BE2C (cell line): ENCODE data around the gene C6orf141.

Experiments used
- DNase-seq: peaks from one replicate; pipeline ENCODE4 v3.0.0-alpha.2; 2020
- H3K27me3 ChIP-seq: fragments of 250-450 bp; sonication (Bioruptor Pico); 2 replicates; pipeline ENCODE4 v1.5.1; 2020; ENCODE audit warnings: mild to moderate bottlenecking
- H3K36me3 ChIP-seq: fragments of 250-450 bp; sonication (Bioruptor Pico); 2 replicates; pipeline ENCODE4 v1.5.1; 2020; ENCODE audit warnings: mild to moderate bottlenecking
- H3K4me1 ChIP-seq: fragments of 250-450 bp; sonication (Bioruptor Pico); 2 replicates; pipeline ENCODE4 v1.5.1; 2020
- H3K4me3 ChIP-seq: 2 replicates; pipeline ENCODE4 v1.5.1; 2011; ENCODE audit warnings: low read depth, low read length
- H3K9me3 ChIP-seq: fragments of 250-450 bp; sonication (Bioruptor Pico); 2 replicates; pipeline ENCODE4 v1.5.1; 2020
- TF ChIP-seq, protein P1 (sequence below): IDR thresholded peaks from 2 replicates; pipeline ENCODE4 v1.5.1; 2012; ENCODE audit warnings: mild to moderate bottlenecking, low read depth, low read length

C6orf141 gene

DNA sequence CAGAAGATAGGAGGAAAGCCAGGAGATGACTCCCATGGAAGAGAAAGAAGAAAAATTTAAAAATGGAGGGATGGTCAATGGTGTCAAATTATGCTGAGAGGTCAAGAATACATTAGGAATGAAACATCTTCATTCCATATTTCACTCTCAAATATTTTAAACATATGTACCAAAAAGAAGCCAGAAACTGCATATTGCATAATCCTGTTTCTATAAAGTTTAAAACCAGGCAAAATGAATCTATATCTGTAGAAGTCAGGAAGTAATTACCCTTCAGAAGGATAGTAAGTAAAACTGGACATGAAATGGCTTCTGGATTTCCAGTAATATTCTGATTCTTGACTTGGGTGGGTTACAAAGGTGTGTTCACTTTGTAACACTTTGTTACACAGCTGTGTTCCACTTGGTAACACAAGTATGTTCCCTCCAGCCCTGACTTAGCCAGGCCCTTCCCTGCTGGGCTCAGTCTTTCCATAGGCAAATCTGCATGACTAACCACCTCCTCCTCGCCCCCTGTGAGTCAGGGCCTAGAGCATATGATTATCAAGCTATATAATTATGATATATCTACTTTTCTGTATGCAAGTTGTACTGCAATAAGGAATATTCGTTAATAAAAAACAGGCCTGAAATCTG is 20.2 kb upstream of the C6orf141 start:
- no peaks in the 10 kb centered on the region; the same call in 1 of the 2 replicates for H3K27me3 ChIP-seq
- TF ChIP-seq, protein P1, sequence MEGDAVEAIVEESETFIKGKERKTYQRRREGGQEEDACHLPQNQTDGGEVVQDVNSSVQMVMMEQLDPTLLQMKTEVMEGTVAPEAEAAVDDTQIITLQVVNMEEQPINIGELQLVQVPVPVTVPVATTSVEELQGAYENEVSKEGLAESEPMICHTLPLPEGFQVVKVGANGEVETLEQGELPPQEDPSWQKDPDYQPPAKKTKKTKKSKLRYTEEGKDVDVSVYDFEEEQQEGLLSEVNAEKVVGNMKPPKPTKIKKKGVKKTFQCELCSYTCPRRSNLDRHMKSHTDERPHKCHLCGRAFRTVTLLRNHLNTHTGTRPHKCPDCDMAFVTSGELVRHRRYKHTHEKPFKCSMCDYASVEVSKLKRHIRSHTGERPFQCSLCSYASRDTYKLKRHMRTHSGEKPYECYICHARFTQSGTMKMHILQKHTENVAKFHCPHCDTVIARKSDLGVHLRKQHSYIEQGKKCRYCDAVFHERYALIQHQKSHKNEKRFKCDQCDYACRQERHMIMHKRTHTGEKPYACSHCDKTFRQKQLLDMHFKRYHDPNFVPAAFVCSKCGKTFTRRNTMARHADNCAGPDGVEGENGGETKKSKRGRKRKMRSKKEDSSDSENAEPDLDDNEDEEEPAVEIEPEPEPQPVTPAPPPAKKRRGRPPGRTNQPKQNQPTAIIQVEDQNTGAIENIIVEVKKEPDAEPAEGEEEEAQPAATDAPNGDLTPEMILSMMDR: no peak
- no peak for DNase-seq
- H3K36me3 ChIP-seq: no peaks in the 10 kb centered on the region
- no peak overlapping the region for H3K4me3 ChIP-seq
- H3K4me1 ChIP-seq: no peaks in the 10 kb centered on the region
- no peaks in the 10 kb centered on the region for H3K9me3 ChIP-seq

DNA sequence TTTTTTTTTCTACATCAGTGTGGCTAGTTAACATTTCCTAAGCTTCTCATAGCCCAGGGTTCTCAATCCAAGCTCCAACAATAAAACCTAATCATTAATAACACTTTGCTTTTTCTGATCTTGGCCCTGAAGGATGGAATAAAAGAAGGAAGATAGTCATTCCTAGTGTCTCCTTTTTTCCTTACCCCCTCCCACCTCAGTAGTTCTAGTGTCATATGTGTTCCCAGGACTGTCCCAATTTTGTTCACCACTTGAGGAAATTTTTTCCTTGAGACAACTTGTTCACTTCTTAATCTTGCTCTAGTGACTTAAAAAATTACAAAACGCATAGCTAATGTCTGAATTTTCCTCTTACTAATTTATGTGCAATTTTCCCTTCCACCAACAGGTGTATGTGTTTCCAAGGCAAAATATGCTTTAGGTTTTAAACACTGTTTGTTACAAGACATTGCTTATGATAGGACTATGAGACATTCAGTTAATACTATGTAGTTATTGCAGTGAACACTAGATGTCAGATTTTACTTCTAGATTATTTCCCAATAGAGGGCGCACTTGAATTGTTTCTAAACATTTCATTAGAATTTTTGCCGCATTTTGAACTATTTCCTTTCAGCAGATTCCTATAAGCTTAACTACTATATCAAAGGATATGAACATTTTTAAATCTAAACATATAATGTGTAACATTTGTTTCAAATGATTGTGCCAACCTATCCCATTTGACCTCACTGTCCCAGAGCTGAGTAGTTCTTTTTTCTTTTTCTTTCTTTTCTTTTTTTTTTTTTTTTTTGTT is 18.5 kb upstream of the C6orf141 start:
- peak overlapping the region; percentile 43 for H3K4me3 ChIP-seq
- no peaks in the 10 kb centered on the region; the same call in 1 of the 2 replicates for H3K27me3 ChIP-seq
- TF ChIP-seq, protein P1: peak; percentile 77
- no peaks in the 10 kb centered on the region for H3K36me3 ChIP-seq
- DNase-seq: no peak
- H3K9me3 ChIP-seq: no peaks in the 10 kb centered on the region
- H3K4me1 ChIP-seq: no peaks in the 10 kb centered on the region

- no peak for DNase-seq
- TF ChIP-seq, protein P1: no peak
- H3K27me3 ChIP-seq: no peaks in the 10 kb centered on the region; the same call in 1 of the 2 replicates
- no peaks in the 10 kb centered on the region for H3K36me3 ChIP-seq
- H3K4me1 ChIP-seq: peaks cover 3% of the 10 kb centered on the region
- H3K9me3 ChIP-seq: no peaks in the 10 kb centered on the region
- H3K4me3 ChIP-seq: no peak overlapping the region
Measured at GRCh38 chr6:49535795-49536194, 14.7 kb upstream of the C6orf141 start.

GRCh38 chr6:49539102-49539501 is 11.4 kb upstream of the C6orf141 start:
- no peak for DNase-seq
- H3K4me3 ChIP-seq: no peak overlapping the region
- H3K36me3 ChIP-seq: no peaks in the 10 kb centered on the region; the same call in 1 of the 2 replicates
- TF ChIP-seq, protein P1: no peak
- H3K27me3 ChIP-seq: no peaks in the 10 kb centered on the region
- H3K4me1 ChIP-seq: peaks cover 18% of the 10 kb centered on the region
- no peaks in the 10 kb centered on the region for H3K9me3 ChIP-seq

GRCh38 chr6:49540614-49541013 is 9.9 kb upstream of the C6orf141 start:
- no peaks in the 10 kb centered on the region; the same call in 1 of the 2 replicates for H3K9me3 ChIP-seq
- peaks cover 21% of the 10 kb centered on the region for H3K4me1 ChIP-seq
- DNase-seq: no peak

More at GRCh38 chr6:49540614-49541013, 9.9 kb upstream of the C6orf141 start:
- H3K27me3 ChIP-seq: no peaks in the 10 kb centered on the region
- H3K4me3 ChIP-seq: no peak overlapping the region
- TF ChIP-seq, protein P1: no peak
- H3K36me3 ChIP-seq: no peaks in the 10 kb centered on the region; the same call in 1 of the 2 replicates
